Measurements from ENCODE around the gene TLE2. TPM values are rescaled to one million over a fixed set of nuclear protein-coding genes. Genes with fewer than 3 reads are reported as not detected.

TLE2 gene
- 10 to 100 TPM in 1 of 8 experiments, 1 to 10 TPM in 3, under 1 TPM in 2, not detected in 2; 0.13 to 11.8 (median 4.4) TPM for total RNA-seq

GRCh38 chr19:3029065-3029923 is at the start of gene TLE2:
TLE2 (minus strand) TSS chr19:3029280; CDS start chr19:3028904, 376 bp downstream.
- WGBS, 10 experiments = no CpG with 5 or more reads among the region's 85 CpGs

GRCh38 chr19:3075605-3076431 is 46.7 kb upstream of the TLE2 start:
- ATAC-seq (replicated peaks in 6 of 8) = peak; percentile 9 to 76 (median 70)
- in situ Hi-C loops (cut with MboI; ENCODE audit: low pct_unique_long_range_greater_than_20kb in 2 of 9, low sequenced_read_pairs in 9 of 9, unreplicated experiment in 9 of 9) = no loop called here
- H3K4me3 ChIP-seq = no peak overlapping the region
- peaks cover 0 to 12% of the 10 kb centered on the region in 2 donors for H3K4me1 ChIP-seq (replicated peaks in 1 of 2)
- WGBS, 10 experiments = 0 to 53% (median 12%) methylated on average over 1 to 8 of the region's 41 CpGs; no CpG with 5 or more reads in 4 of the 10 experiments
- H3K27ac ChIP-seq = no peak overlapping the region

More at GRCh38 chr19:3029065-3029923, at the start of gene TLE2:
- no peak within 1 kb of the TSS for H3K27ac ChIP-seq
- peak in 6 of 8 experiments; percentile 22 to 79 (median 60) for ATAC-seq (replicated peaks in 6 of 8)
- in situ Hi-C loops (cut with MboI; ENCODE audit: low pct_unique_long_range_greater_than_20kb in 2 of 9, low sequenced_read_pairs in 9 of 9, unreplicated experiment in 9 of 9) = no loop called here
- peak within 1 kb of the TSS in 4 of 5 donors; percentile 15 to 33 (median 26) for H3K4me3 ChIP-seq
- H3K4me1 ChIP-seq (replicated peaks in 1 of 2) = peaks cover 0 to 16% of the 10 kb centered on the region in 2 donors

- in situ Hi-C loops (cut with MboI; ENCODE audit: low pct_unique_long_range_greater_than_20kb in 2 of 9, low sequenced_read_pairs in 9 of 9, unreplicated experiment in 9 of 9) = no loop called here
- no peak overlapping the region for H3K4me3 ChIP-seq
- WGBS, 10 experiments = 47 to 100% (median 100%) methylated on average over 1 to 3 of the region's 8 CpGs; no CpG with 5 or more reads in 6 of the 10 experiments
- ATAC-seq (replicated peaks in 6 of 8) = peak in 1 of 8 experiments; percentile 15
- no peak overlapping the region for H3K27ac ChIP-seq
- H3K4me1 ChIP-seq (replicated peaks in 1 of 2) = peaks cover 0 to 12% of the 10 kb centered on the region in 2 donors
Observed at GRCh38 chr19:3073931-3074595, 45.0 kb upstream of the TLE2 start.

GRCh38 chr19:3073159-3073563 is 44.1 kb upstream of the TLE2 start:
- no peak overlapping the region for H3K27ac ChIP-seq
- in situ Hi-C loops (cut with MboI; ENCODE audit: low pct_unique_long_range_greater_than_20kb in 2 of 9, low sequenced_read_pairs in 9 of 9, unreplicated experiment in 9 of 9) = no loop called here
- peaks cover 4 to 18% of the 10 kb centered on the region in 2 donors for H3K4me1 ChIP-seq (replicated peaks in 1 of 2)
- no peak overlapping the region for H3K4me3 ChIP-seq
- 5 to 100% (median 57%) methylated on average over 1 to 3 of the region's 3 CpGs; no CpG with 5 or more reads in 2 of the 10 experiments for WGBS, 10 experiments
- ATAC-seq (replicated peaks in 6 of 8) = peak in 3 of 8 experiments; percentile 90 to 93 (median 90)

- H3K4me3 ChIP-seq = no peak overlapping the region
- WGBS, 10 experiments = 10 to 57% (median 20%) methylated on average over 1 to 3 of the region's 4 CpGs; no CpG with 5 or more reads in 5 of the 10 experiments
- H3K27ac ChIP-seq = no peak overlapping the region
- peak in 4 of 8 experiments; percentile 11 to 63 (median 20) for ATAC-seq (replicated peaks in 6 of 8)
- H3K4me1 ChIP-seq (replicated peaks in 1 of 2) = peaks cover 11 to 26% of the 10 kb centered on the region in 2 donors
- in situ Hi-C loops (cut with MboI; ENCODE audit: low pct_unique_long_range_greater_than_20kb in 2 of 9, low sequenced_read_pairs in 9 of 9, unreplicated experiment in 9 of 9) = no loop called here
Observed at GRCh38 chr19:3071768-3072167, 42.7 kb upstream of the TLE2 start.

- peaks cover 11 to 19% of the 10 kb centered on the region in 2 donors for H3K4me1 ChIP-seq (replicated peaks in 1 of 2)
- WGBS, 10 experiments = 40 to 53% (median 47%) methylated on average over 2 to 3 of the region's 21 CpGs; no CpG with 5 or more reads in 7 of the 10 experiments
- H3K4me3 ChIP-seq = no peak overlapping the region
- peak in 5 of 8 experiments; percentile 88 to 98 (median 96) for ATAC-seq (replicated peaks in 6 of 8)
- in situ Hi-C loops (cut with MboI; ENCODE audit: low pct_unique_long_range_greater_than_20kb in 2 of 9, low sequenced_read_pairs in 9 of 9, unreplicated experiment in 9 of 9) = no loop called here
- H3K27ac ChIP-seq = peak overlapping the region in 1 of 2 donors; percentile 47
Observed at GRCh38 chr19:3068071-3068470, 39.0 kb upstream of the TLE2 start.

- 60 to 100% (median 65%) methylated on average over 1 to 5 of the region's 9 CpGs; no CpG with 5 or more reads in 4 of the 10 experiments for WGBS, 10 experiments
Observed at GRCh38 chr19:3067563-3067962, 38.5 kb upstream of the TLE2 start.

GRCh38 chr19:3066482-3067049 is 37.5 kb upstream of the TLE2 start:
- H3K4me3 ChIP-seq = no peak overlapping the region
- H3K4me1 ChIP-seq (replicated peaks in 1 of 2) = peaks cover 14 to 19% of the 10 kb centered on the region in 2 donors
- in situ Hi-C loops (cut with MboI; ENCODE audit: low pct_unique_long_range_greater_than_20kb in 2 of 9, low sequenced_read_pairs in 9 of 9, unreplicated experiment in 9 of 9) = no loop called here
- no peak for ATAC-seq (replicated peaks in 6 of 8)
- 53 to 92% (median 83%) methylated on average over 2 to 13 of the region's 16 CpGs; no CpG with 5 or more reads in 1 of the 10 experiments for WGBS, 10 experiments
- no peak overlapping the region for H3K27ac ChIP-seq

More at GRCh38 chr19:3067563-3067962, 38.5 kb upstream of the TLE2 start:
- Histone ChIP-seq H3K4me1 (replicated peaks in 1 of 2) (peaks cover 14 to 22% of the 10 kb centered on the region in 2 donors), H3K27ac (peak overlapping the region in 1 of 2 donors; percentile 47), H3K4me3 (no peak overlapping the region)
- in situ Hi-C loops (cut with MboI; ENCODE audit: low pct_unique_long_range_greater_than_20kb in 2 of 9, low sequenced_read_pairs in 9 of 9, unreplicated experiment in 9 of 9) = no loop called here
- ATAC-seq (replicated peaks in 6 of 8) = peak in 2 of 8 experiments; percentile 4 to 19

- Histone ChIP-seq H3K4me1 (replicated peaks in 1 of 2) (peaks cover 14 to 18% of the 10 kb centered on the region in 2 donors), H3K27ac (no peak overlapping the region), H3K4me3 (no peak overlapping the region)
- no peak for ATAC-seq (replicated peaks in 6 of 8)
- in situ Hi-C loops (cut with MboI; ENCODE audit: low pct_unique_long_range_greater_than_20kb in 2 of 9, low sequenced_read_pairs in 9 of 9, unreplicated experiment in 9 of 9) = no loop called here
- WGBS, 10 experiments = 43 to 100% (median 100%) methylated on average over 2 to 3 of the region's 15 CpGs; no CpG with 5 or more reads in 5 of the 10 experiments
Observed at GRCh38 chr19:3065675-3066357, 36.7 kb upstream of the TLE2 start.

GRCh38 chr19:3064011-3064330 is 34.9 kb upstream of the TLE2 start:
- in situ Hi-C loops (cut with MboI; ENCODE audit: low pct_unique_long_range_greater_than_20kb in 2 of 9, low sequenced_read_pairs in 9 of 9, unreplicated experiment in 9 of 9) = no loop called here
- peaks cover 14 to 18% of the 10 kb centered on the region in 2 donors for H3K4me1 ChIP-seq (replicated peaks in 1 of 2)
- H3K27ac ChIP-seq = no peak overlapping the region
- no peak for ATAC-seq (replicated peaks in 6 of 8)
- 75 to 100% (median 92%) methylated on average over 1 to 4 of the region's 7 CpGs; no CpG with 5 or more reads in 3 of the 10 experiments for WGBS, 10 experiments
- H3K4me3 ChIP-seq = no peak overlapping the region

GRCh38 chr19:3062165-3063105 is 33.4 kb upstream of the TLE2 start, which contains the start of gene TLE5:
TLE5 (minus strand) TSS chr19:3062495; CDS start chr19:3062200, 295 bp downstream.
- Histone ChIP-seq H3K27ac (peak within 1 kb of the TSS; percentile 76 to 93), H3K4me1 (replicated peaks in 1 of 2) (peaks cover 6 to 11% of the 10 kb centered on the region in 2 donors), H3K4me3 (peak within 1 kb of the TSS; percentile 67 to 100 (median 95))
- in situ Hi-C loops (cut with MboI; ENCODE audit: low pct_unique_long_range_greater_than_20kb in 2 of 9, low sequenced_read_pairs in 9 of 9, unreplicated experiment in 9 of 9) = no loop called here
- no CpG with 5 or more reads among the region's 111 CpGs for WGBS, 10 experiments
- peak; percentile 65 to 77 (median 68) for ATAC-seq (replicated peaks in 6 of 8)
